HepG2 (cell line): ENCODE measurements around the gene GNG3. TPM values are rescaled to one million over a fixed set of nuclear protein-coding genes. Genes with fewer than 3 reads are reported as not detected.
A peak's percentile ranks its signal among the peaks of the same experiment; 100 is the strongest.

Experiments used
- CAMTA2 ChIP-seq: sonication (generic); formaldehyde crosslinking; IDR thresholded peaks from 2 replicates; pipeline ENCODE4 v1.4.0; 2020; ENCODE audit warnings: mild to moderate bottlenecking, missing genetic modification reagents, borderline replicate concordance
- EEA1 ChIP-seq: sonication (generic); formaldehyde crosslinking; IDR thresholded peaks from 2 replicates; pipeline ENCODE4 v1.5.1; 2020; ENCODE audit warnings: mild to moderate bottlenecking, missing genetic modification reagents, borderline replicate concordance
- GABPB1 ChIP-seq: IDR thresholded peaks from 2 replicates; pipeline ENCODE4 v1.6.1; 2016; ENCODE audit warnings: mild to moderate bottlenecking, missing genetic modification reagents, moderate library complexity, missing compliant biosample characterization
- HBP1 ChIP-seq: IDR thresholded peaks from 2 replicates; pipeline ENCODE4 v1.6.1; 2016; ENCODE audit warnings: low read depth, control low read depth
- HNF4G ChIP-seq, 2 experiments: sonication (generic) in 1 of 2; formaldehyde crosslinking in 1 of 2; IDR thresholded peaks; 2 replicates each; pipeline versions ENCODE4 v1.4.0 to v1.6.1; 2011 to 2020; ENCODE audit warnings: borderline replicate concordance in 2 of 2, low read depth in 2 of 2, mild to moderate bottlenecking in 2 of 2, low read length in 1 of 2, missing genetic modification reagents in 1 of 2, moderate library complexity in 1 of 2
- NCOR1 ChIP-seq: fragments of 200-600 bp; sonication (generic); IDR thresholded peaks from 2 replicates; pipeline ENCODE4 v1.7.0; 2017; ENCODE audit warnings: antibody characterized with exemption, low read length, borderline replicate concordance
- NFYC ChIP-seq: IDR thresholded peaks from 2 replicates; pipeline ENCODE4 v1.6.1; 2016; ENCODE audit warnings: missing genetic modification reagents, missing compliant biosample characterization
- ZMYM4 ChIP-seq: sonication (generic); formaldehyde crosslinking; IDR thresholded peaks from 2 replicates; pipeline ENCODE4 v1.8.1; 2023; ENCODE audit warnings: mild to moderate bottlenecking, missing genetic modification reagents
- ZNF232 ChIP-seq: sonication (generic); formaldehyde crosslinking; IDR thresholded peaks from 2 replicates; pipeline ENCODE4 v1.4.0; 2020; ENCODE audit warnings: missing genetic modification reagents, borderline replicate concordance
- ZNF280B ChIP-seq: sonication (generic); formaldehyde crosslinking; IDR thresholded peaks from 2 replicates; pipeline ENCODE4 v1.5.0; 2020; ENCODE audit warnings: missing genetic modification reagents, mild to moderate bottlenecking, borderline replicate concordance
- ZNF564 ChIP-seq: sonication (generic); formaldehyde crosslinking; IDR thresholded peaks from 2 replicates; pipeline ENCODE4 v1.8.1; 2023; ENCODE audit warnings: mild to moderate bottlenecking, missing genetic modification reagents
- ZNF598 ChIP-seq: sonication (generic); formaldehyde crosslinking; IDR thresholded peaks from 2 replicates; pipeline ENCODE4 v1.5.1; 2020; ENCODE audit warnings: mild to moderate bottlenecking, missing genetic modification reagents, borderline replicate concordance
- ZNF784 ChIP-seq: sonication (generic); formaldehyde crosslinking; IDR thresholded peaks from 2 replicates; pipeline ENCODE4 v1.5.1; 2020; ENCODE audit warnings: missing genetic modification reagents, mild to moderate bottlenecking, borderline replicate concordance
- polyA plus RNA-seq, 8 experiments: library from polyadenylated mRNA; depleted of rRNA in 3 of 8; stranded (reverse) in 7 of 8; unstranded in 1 of 8; fragments of >200 nt; fragmentation: Illumina TruSeq in 4 of 8; extraction: Trizol in 4 of 8; gene quantifications; 2 replicates each; pipeline versions ENCODE4 v1.2.1 to v1.2.3, GENCODE V29; 2011 to 2016; ENCODE audit warnings: low read depth in 4 of 8, missing spikeins in 1 of 8, mixed read lengths in 1 of 8; ENCODE audit not compliant: insufficient read depth in 1 of 8
- total RNA-seq, 5 experiments: library from RNA; depleted of rRNA; stranded (reverse); fragments of >200 nt; fragmentation: Illumina TruSeq; extraction: Trizol; gene quantifications; 2 replicates each; pipeline ENCODE4 v1.2.3, GENCODE V29; 2016; ENCODE audit warnings: low read depth in 1 of 5
- TF ChIP-seq, protein P1 (sequence below): fragments of 450-650 bp; IDR thresholded peaks from 2 replicates; pipeline ENCODE4 v1.6.1; 2016
- TF ChIP-seq, protein P2 (sequence below): sonication (generic); formaldehyde crosslinking; IDR thresholded peaks from 2 replicates; pipeline ENCODE4 v1.4.0; 2020; ENCODE audit warnings: missing genetic modification reagents
- TF ChIP-seq, protein P3 (sequence below): IDR thresholded peaks from 2 replicates; pipeline ENCODE4 v1.6.1; 2016; ENCODE audit warnings: missing compliant biosample characterization, missing genetic modification reagents, borderline replicate concordance
- TF ChIP-seq, protein P4 (sequence below): sonication (generic); formaldehyde crosslinking; IDR thresholded peaks from 2 replicates; pipeline ENCODE4 v1.5.0; 2020; ENCODE audit warnings: mild to moderate bottlenecking, missing genetic modification reagents

Gene GNG3
- total and polyA plus RNA-seq, 2 of the 13 experiments (the other 11 are each of a cell fraction or from before 2014, with no cell fraction given) = not detected

DNA sequence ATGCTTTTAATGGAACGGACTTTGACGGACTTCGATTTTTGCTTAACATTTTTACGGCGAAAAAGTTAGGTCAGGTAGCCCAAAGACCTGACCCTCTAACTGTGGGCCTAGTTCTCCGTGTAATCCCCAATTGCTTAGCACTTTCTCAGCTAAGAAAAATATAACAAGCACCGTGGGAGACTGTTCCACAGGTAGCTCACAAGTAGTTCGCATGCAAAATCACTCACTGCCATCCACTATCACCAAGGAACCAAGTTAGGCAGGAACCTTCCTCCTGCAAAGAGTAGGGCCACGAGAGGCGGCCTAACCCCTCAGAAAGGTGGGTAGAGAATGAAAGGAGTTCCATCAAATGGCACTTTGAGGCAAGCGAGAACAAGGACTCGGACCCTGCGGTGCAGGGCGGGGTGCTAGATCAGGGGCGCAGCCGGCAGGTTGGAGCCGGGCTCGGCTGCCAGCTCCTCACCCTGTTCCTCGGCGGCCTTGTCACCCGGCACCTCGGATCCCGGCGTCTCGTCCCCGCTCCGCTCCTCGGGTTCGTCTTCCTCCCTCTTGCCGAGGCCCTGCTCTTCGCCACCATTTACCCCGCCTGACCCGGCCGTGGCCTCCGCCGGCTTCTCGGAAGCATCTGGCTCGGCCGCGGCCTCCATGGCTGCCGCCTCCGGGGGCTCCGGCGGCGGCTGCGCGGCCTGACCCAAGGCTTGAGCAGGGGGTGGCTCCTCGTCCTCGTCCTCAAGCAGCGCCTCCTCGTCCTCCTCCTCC lies 18.9 kb downstream of the GNG3 start (continued):
- TF ChIP-seq ZNF784 (no peak), HBP1 (CRISPR knock-in tag) (peak; percentile 31; the same call in 1 of the 2 replicates), ZNF280B (CRISPR knock-in tag) (no peak), EEA1 (CRISPR knock-in tag) (no peak), HNF4G (IDR thresholded peaks at IDR 0.05; ENCODE audit: borderline replicate concordance, low read depth, low read length) (no peak), HNF4G (CRISPR knock-in tag; IDR thresholded peaks at IDR 0.05; ENCODE audit: borderline replicate concordance, low read depth) (no peak), ZNF598 (CRISPR knock-in tag) (0 out of 2 replicates have a peak, but pooled peaks have one; percentile 50), ZMYM4 (CRISPR knock-in tag) (no peak), NFYC (CRISPR knock-in tag) (no peak), ZNF564 (CRISPR knock-in tag) (no peak), ZNF232 (CRISPR knock-in tag) (no peak), NCOR1 (no peak), GABPB1 (CRISPR knock-in tag) (0 out of 2 replicates have a peak, but pooled peaks have one; percentile 30), CAMTA2 (CRISPR knock-in tag) (0 out of 2 replicates have a peak, but pooled peaks have one; percentile 49)
- TF ChIP-seq, protein P1, sequence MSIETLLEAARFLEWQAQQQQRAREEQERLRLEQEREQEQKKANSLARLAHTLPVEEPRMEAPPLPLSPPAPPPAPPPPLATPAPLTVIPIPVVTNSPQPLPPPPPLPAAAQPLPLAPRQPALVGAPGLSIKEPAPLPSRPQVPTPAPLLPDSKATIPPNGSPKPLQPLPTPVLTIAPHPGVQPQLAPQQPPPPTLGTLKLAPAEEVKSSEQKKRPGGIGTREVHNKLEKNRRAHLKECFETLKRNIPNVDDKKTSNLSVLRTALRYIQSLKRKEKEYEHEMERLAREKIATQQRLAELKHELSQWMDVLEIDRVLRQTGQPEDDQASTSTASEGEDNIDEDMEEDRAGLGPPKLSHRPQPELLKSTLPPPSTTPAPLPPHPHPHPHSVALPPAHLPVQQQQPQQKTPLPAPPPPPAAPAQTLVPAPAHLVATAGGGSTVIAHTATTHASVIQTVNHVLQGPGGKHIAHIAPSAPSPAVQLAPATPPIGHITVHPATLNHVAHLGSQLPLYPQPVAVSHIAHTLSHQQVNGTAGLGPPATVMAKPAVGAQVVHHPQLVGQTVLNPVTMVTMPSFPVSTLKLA = no peak
- TF ChIP-seq, protein P2, sequence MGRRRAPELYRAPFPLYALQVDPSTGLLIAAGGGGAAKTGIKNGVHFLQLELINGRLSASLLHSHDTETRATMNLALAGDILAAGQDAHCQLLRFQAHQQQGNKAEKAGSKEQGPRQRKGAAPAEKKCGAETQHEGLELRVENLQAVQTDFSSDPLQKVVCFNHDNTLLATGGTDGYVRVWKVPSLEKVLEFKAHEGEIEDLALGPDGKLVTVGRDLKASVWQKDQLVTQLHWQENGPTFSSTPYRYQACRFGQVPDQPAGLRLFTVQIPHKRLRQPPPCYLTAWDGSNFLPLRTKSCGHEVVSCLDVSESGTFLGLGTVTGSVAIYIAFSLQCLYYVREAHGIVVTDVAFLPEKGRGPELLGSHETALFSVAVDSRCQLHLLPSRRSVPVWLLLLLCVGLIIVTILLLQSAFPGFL (CRISPR knock-in tag) = no peak
- TF ChIP-seq, protein P3, sequence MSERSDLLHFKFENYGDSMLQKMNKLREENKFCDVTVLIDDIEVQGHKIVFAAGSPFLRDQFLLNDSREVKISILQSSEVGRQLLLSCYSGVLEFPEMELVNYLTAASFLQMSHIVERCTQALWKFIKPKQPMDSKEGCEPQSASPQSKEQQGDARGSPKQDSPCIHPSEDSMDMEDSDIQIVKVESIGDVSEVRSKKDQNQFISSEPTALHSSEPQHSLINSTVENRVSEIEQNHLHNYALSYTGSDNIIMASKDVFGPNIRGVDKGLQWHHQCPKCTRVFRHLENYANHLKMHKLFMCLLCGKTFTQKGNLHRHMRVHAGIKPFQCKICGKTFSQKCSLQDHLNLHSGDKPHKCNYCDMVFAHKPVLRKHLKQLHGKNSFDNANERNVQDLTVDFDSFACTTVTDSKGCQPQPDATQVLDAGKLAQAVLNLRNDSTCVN = no peak
- TF ChIP-seq, protein P4, sequence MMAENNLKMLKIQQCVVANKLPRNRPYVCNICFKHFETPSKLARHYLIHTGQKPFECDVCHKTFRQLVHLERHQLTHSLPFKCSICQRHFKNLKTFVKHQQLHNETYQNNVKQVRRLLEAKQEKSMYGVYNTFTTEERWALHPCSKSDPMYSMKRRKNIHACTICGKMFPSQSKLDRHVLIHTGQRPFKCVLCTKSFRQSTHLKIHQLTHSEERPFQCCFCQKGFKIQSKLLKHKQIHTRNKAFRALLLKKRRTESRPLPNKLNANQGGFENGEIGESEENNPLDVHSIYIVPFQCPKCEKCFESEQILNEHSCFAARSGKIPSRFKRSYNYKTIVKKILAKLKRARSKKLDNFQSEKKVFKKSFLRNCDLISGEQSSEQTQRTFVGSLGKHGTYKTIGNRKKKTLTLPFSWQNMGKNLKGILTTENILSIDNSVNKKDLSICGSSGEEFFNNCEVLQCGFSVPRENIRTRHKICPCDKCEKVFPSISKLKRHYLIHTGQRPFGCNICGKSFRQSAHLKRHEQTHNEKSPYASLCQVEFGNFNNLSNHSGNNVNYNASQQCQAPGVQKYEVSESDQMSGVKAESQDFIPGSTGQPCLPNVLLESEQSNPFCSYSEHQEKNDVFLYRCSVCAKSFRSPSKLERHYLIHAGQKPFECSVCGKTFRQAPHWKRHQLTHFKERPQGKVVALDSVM (CRISPR knock-in tag) = 0 out of 2 replicates have a peak, but pooled peaks have one; percentile 1
